Rectal smooth muscle tissue (tissue), 1 donor: ENCODE data around the gene AVEN.
A peak's percentile ranks its signal among the peaks of the same experiment; 100 is the strongest.

Experiments
- H3K27ac ChIP-seq: one replicate; pipeline ENCODE4 v1.7.0; 2013; ENCODE audit warnings: low read depth, low read length, inconsistent platforms
- H3K27me3 ChIP-seq: one replicate; pipeline ENCODE4 v1.7.0; 2013; ENCODE audit warnings: low read length; ENCODE audit not compliant: control insufficient read depth, insufficient read depth
- H3K36me3 ChIP-seq: one replicate; pipeline ENCODE4 v1.7.0; 2013; ENCODE audit warnings: low read length; ENCODE audit not compliant: control insufficient read depth, insufficient read depth
- H3K4me1 ChIP-seq: one replicate; pipeline ENCODE4 v1.7.0; 2013; ENCODE audit warnings: low read length; ENCODE audit not compliant: control insufficient read depth, insufficient read depth
- H3K4me3 ChIP-seq: one replicate; pipeline ENCODE4 v1.7.0; 2013; ENCODE audit warnings: low read length
- H3K9ac ChIP-seq: one replicate; pipeline ENCODE4 v1.7.0; 2013; ENCODE audit warnings: low read length

Gene AVEN

GRCh38 chr15:33872416-33873106 is 166.4 kb downstream of the AVEN start:
- H3K4me1 ChIP-seq: no peaks in the 10 kb centered on the region
- H3K4me3 ChIP-seq: no peak overlapping the region
- H3K9ac ChIP-seq: no peak overlapping the region
- H3K36me3 ChIP-seq: no peaks in the 10 kb centered on the region
- H3K27me3 ChIP-seq: no peaks in the 10 kb centered on the region
- no peak overlapping the region for H3K27ac ChIP-seq

- Histone ChIP-seq H3K4me3 (no peak overlapping the region), H3K27me3 (no peaks in the 10 kb centered on the region), H3K36me3 (no peaks in the 10 kb centered on the region), H3K27ac (no peak overlapping the region), H3K9ac (no peak overlapping the region), H3K4me1 (no peaks in the 10 kb centered on the region)
Measured at GRCh38 chr15:33871980-33872379, 167.0 kb downstream of the AVEN start.

- Histone ChIP-seq H3K36me3 (no peaks in the 10 kb centered on the region), H3K4me3 (no peak overlapping the region), H3K4me1 (peaks cover 8% of the 10 kb centered on the region), H3K9ac (no peak overlapping the region), H3K27ac (no peak overlapping the region), H3K27me3 (no peaks in the 10 kb centered on the region)
Measured at GRCh38 chr15:33866101-33866737, 172.8 kb downstream of the AVEN start.

GRCh38 chr15:33865416-33865815 is 173.6 kb downstream of the AVEN start:
- H3K36me3 ChIP-seq: no peaks in the 10 kb centered on the region
- H3K4me1 ChIP-seq: peaks cover 8% of the 10 kb centered on the region
- no peak overlapping the region for H3K9ac ChIP-seq
- no peak overlapping the region for H3K27ac ChIP-seq
- no peaks in the 10 kb centered on the region for H3K27me3 ChIP-seq
- H3K4me3 ChIP-seq: no peak overlapping the region

- no peaks in the 10 kb centered on the region for H3K27me3 ChIP-seq
- H3K4me3 ChIP-seq: no peak overlapping the region
- peak overlapping the region; percentile 17 for H3K27ac ChIP-seq
- peaks cover 8% of the 10 kb centered on the region for H3K4me1 ChIP-seq
- H3K36me3 ChIP-seq: no peaks in the 10 kb centered on the region
- H3K9ac ChIP-seq: no peak overlapping the region
Measured at GRCh38 chr15:33864360-33865075, 174.5 kb downstream of the AVEN start.

GRCh38 chr15:33860754-33861153 is 178.2 kb downstream of the AVEN start:
- no peaks in the 10 kb centered on the region for H3K36me3 ChIP-seq
- peaks cover 8% of the 10 kb centered on the region for H3K4me1 ChIP-seq
- no peaks in the 10 kb centered on the region for H3K27me3 ChIP-seq
- no peak overlapping the region for H3K27ac ChIP-seq
- no peak overlapping the region for H3K4me3 ChIP-seq
- H3K9ac ChIP-seq: no peak overlapping the region

- Histone ChIP-seq H3K27me3 (no peaks in the 10 kb centered on the region), H3K9ac (no peak overlapping the region), H3K4me1 (peaks cover 5% of the 10 kb centered on the region), H3K4me3 (no peak overlapping the region), H3K36me3 (no peaks in the 10 kb centered on the region), H3K27ac (no peak overlapping the region)
Measured at GRCh38 chr15:33859992-33860545, 178.9 kb downstream of the AVEN start.

GRCh38 chr15:33858836-33859235 is 180.2 kb downstream of the AVEN start:
- no peaks in the 10 kb centered on the region for H3K27me3 ChIP-seq
- H3K27ac ChIP-seq: no peak overlapping the region
- no peak overlapping the region for H3K9ac ChIP-seq
- H3K4me1 ChIP-seq: no peaks in the 10 kb centered on the region
- H3K4me3 ChIP-seq: no peak overlapping the region
- no peaks in the 10 kb centered on the region for H3K36me3 ChIP-seq

GRCh38 chr15:33857726-33858125 is 181.3 kb downstream of the AVEN start:
- Histone ChIP-seq H3K36me3 (no peaks in the 10 kb centered on the region), H3K4me1 (no peaks in the 10 kb centered on the region), H3K4me3 (no peak overlapping the region)

GRCh38 chr15:33852570-33852969 is 186.4 kb downstream of the AVEN start:
- Histone ChIP-seq H3K4me3 (no peak overlapping the region), H3K27me3 (no peaks in the 10 kb centered on the region), H3K9ac (no peak overlapping the region), H3K4me1 (no peaks in the 10 kb centered on the region), H3K36me3 (no peaks in the 10 kb centered on the region), H3K27ac (no peak overlapping the region)

More at GRCh38 chr15:33857726-33858125, 181.3 kb downstream of the AVEN start:
- no peak overlapping the region for H3K27ac ChIP-seq
- no peaks in the 10 kb centered on the region for H3K27me3 ChIP-seq
- H3K9ac ChIP-seq: no peak overlapping the region

GRCh38 chr15:33852094-33852493 is 186.9 kb downstream of the AVEN start:
- Histone ChIP-seq H3K27me3 (no peaks in the 10 kb centered on the region), H3K27ac (no peak overlapping the region), H3K4me3 (no peak overlapping the region)

GRCh38 chr15:33851079-33851478 is 187.9 kb downstream of the AVEN start:
- Histone ChIP-seq H3K4me1 (no peaks in the 10 kb centered on the region), H3K27me3 (no peaks in the 10 kb centered on the region), H3K4me3 (no peak overlapping the region), H3K9ac (no peak overlapping the region), H3K36me3 (no peaks in the 10 kb centered on the region), H3K27ac (no peak overlapping the region)

More at GRCh38 chr15:33852094-33852493, 186.9 kb downstream of the AVEN start:
- Histone ChIP-seq H3K9ac (no peak overlapping the region), H3K4me1 (no peaks in the 10 kb centered on the region), H3K36me3 (no peaks in the 10 kb centered on the region)
